ENCODE data around the gene ZFR. TPM values are rescaled to one million over a fixed set of nuclear protein-coding genes. Genes with fewer than 3 reads are reported as not detected.
"Not testable (repeated sequence)": the region's sequence is repeated elsewhere in the genome, so short reads cannot be mapped to it uniquely, and the experiment has no call there.

ZFR gene
- total RNA-seq, 1 experiment from 2014 or later, result 83.5 TPM

DNA sequence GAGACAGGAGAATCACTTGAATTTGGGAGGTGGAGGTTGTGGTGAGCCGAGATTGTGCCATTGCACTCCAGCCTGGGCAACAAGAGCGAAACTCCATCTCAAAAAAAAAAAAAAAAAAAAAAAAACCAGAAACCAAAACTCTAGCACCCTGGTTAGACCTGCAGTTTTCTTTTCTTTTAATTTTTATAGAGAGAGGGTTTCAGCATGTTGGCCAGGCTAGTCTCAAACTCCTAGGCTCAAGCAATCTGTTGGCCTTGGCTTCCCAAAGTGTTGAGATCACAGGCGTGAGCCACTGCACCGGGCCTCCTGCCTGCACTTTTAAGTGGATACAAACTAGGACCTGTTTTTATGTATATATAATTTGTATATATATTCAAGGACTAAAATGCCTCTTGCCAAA lies 118.9 kb downstream of the ZFR start:
- Histone ChIP-seq H3K27ac (no peak overlapping the region), H3K4me3 (no peak overlapping the region), H3K9me3 (replicated peaks) (no peaks in the 10 kb centered on the region), H3K4me1 (replicated peaks) (no peaks in the 10 kb centered on the region), H3K27me3 (replicated peaks) (no peaks in the 10 kb centered on the region), H3K36me3 (no peaks in the 10 kb centered on the region)
- DNase-seq (ENCODE audit: low read depth in 1 of 2, low spot score in 2 of 2), result no peak

DNA sequence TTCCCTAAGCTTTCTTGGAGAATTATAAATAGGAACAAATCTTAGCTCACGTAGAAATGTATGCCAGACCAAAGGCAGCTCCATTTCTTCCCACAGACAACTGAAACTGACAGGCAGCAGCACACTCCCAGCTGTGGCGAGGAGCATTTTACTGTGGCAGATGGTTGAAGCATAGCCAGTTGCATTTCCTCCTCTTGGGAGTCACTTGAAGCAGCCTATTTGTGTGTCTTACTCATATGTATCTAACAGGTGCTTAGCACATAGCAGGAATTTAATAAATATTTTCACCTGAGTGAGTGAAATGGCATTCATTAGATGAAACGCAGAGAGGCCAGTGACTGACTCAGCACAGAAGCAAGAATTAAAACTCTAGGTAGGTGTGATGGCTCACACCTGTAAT lies 119.5 kb downstream of the ZFR start:
- no peaks in the 10 kb centered on the region for H3K9me3 ChIP-seq (replicated peaks)
- no peak overlapping the region for H3K4me3 ChIP-seq
- no peaks in the 10 kb centered on the region for H3K27me3 ChIP-seq (replicated peaks)
- no peaks in the 10 kb centered on the region for H3K36me3 ChIP-seq
- no peak overlapping the region for H3K27ac ChIP-seq
- no peak for DNase-seq (ENCODE audit: low read depth in 1 of 2, low spot score in 2 of 2)
- H3K4me1 ChIP-seq (replicated peaks), result no peaks in the 10 kb centered on the region

DNA sequence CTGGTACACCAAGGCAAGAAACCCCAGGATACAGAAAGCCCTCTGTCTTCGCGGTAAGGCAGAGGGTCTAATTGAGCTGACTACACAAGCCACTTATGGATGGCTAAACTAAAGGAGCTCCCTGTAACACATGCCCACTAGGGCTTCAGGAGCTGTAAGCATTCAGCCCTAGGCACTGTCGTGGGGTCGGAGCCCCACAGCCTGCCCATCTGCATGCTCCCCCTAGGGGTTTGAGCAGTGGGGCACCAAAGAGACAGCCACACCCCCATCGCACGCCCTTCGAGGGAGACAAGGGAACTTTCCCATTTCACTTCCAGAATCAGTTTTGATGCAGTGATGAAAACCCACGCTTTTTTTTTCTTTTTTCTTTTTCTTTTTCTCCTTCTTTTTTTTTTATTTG lies 120.8 kb downstream of the ZFR start:
- H3K27me3 ChIP-seq (replicated peaks), result no peaks in the 10 kb centered on the region
- no peaks in the 10 kb centered on the region for H3K9me3 ChIP-seq (replicated peaks)
- DNase-seq (ENCODE audit: low read depth in 1 of 2, low spot score in 2 of 2), result no peak
- H3K4me3 ChIP-seq, result no peak overlapping the region
- no peak overlapping the region for H3K27ac ChIP-seq
- no peaks in the 10 kb centered on the region for H3K4me1 ChIP-seq (replicated peaks)
- no peaks in the 10 kb centered on the region for H3K36me3 ChIP-seq

DNA sequence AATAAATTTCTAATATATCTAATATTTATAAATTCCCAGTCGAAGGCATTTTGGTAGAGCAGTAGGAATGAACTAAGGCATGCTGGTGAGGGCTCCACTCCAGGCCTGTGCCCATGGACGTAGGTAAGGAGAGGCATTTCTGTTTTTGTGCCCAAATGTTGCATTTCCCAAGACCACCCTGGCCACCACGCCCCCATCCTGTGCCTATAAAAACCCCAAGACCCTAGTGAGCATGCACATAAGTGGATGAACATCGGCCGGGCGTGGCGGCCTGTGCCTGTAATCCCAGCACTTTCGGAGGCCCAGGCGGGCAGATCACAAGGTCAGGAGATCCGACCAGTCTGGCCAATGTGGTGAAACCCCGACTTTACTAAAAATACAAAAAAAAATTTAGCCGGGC lies 121.7 kb downstream of the ZFR start:
- H3K4me1 ChIP-seq (replicated peaks), result no peaks in the 10 kb centered on the region
- DNase-seq (ENCODE audit: low read depth in 1 of 2, low spot score in 2 of 2), result no peak
- no peak overlapping the region for H3K27ac ChIP-seq

DNA sequence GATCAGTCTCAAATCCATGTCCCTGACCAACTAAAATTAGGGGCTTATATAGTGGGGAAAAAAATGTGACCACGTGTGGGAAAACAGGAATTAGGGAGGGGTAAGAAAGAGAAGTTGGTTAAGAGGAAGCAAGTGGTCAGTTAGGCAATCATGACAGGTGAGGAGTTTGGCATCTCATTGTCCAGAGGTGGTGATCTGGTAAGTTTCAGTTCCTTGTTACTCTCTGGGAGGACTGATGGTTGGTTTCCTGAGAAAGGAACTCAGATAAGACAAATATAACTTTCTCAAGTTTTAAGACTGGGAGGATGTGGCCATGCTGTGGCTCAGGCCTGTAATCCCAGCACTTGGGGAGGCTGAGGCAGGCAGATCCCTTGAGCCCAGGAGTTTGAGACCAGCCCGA lies 122.8 kb downstream of the ZFR start:
- not testable (repeated sequence) for H3K9me3 ChIP-seq (replicated peaks); H3K4me1 ChIP-seq (replicated peaks); H3K27ac ChIP-seq; H3K27me3 ChIP-seq (replicated peaks); H3K36me3 ChIP-seq; H3K4me3 ChIP-seq; DNase-seq (ENCODE audit: low read depth in 1 of 2, low spot score in 2 of 2)

More for the DNA sequence above, 121.7 kb downstream of the ZFR start:
- H3K27me3 ChIP-seq (replicated peaks), result no peaks in the 10 kb centered on the region
- no peaks in the 10 kb centered on the region for H3K9me3 ChIP-seq (replicated peaks)
- H3K4me3 ChIP-seq, result no peak overlapping the region
- H3K36me3 ChIP-seq, result no peaks in the 10 kb centered on the region

DNA sequence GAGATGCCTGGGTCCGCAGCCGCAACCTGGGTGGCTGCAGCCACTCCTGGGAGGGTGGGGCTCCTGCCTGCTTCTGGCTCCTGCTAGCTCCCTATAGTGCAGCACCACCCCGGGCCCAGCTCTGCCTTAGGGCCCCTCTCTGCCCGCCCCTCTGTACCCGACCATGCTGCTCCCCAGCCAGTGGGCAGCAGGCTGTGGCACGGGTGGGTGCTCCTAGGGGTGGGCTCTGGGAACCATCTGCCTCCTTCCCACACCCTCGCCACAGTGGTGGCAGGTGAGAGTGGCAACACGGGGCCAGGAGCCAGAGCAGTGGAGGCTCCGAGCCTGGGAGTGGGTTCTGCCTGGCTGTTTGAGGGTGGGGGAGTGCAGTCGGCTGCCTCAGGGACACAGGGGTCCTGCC lies 124.0 kb downstream of the ZFR start:
- no peaks in the 10 kb centered on the region for H3K36me3 ChIP-seq
- DNase-seq (ENCODE audit: low read depth in 1 of 2, low spot score in 2 of 2), result no peak
- no peaks in the 10 kb centered on the region for H3K4me1 ChIP-seq (replicated peaks)
- H3K27ac ChIP-seq, result no peak overlapping the region
- no peaks in the 10 kb centered on the region for H3K9me3 ChIP-seq (replicated peaks)
- no peak overlapping the region for H3K4me3 ChIP-seq
- H3K27me3 ChIP-seq (replicated peaks), result no peaks in the 10 kb centered on the region

DNA sequence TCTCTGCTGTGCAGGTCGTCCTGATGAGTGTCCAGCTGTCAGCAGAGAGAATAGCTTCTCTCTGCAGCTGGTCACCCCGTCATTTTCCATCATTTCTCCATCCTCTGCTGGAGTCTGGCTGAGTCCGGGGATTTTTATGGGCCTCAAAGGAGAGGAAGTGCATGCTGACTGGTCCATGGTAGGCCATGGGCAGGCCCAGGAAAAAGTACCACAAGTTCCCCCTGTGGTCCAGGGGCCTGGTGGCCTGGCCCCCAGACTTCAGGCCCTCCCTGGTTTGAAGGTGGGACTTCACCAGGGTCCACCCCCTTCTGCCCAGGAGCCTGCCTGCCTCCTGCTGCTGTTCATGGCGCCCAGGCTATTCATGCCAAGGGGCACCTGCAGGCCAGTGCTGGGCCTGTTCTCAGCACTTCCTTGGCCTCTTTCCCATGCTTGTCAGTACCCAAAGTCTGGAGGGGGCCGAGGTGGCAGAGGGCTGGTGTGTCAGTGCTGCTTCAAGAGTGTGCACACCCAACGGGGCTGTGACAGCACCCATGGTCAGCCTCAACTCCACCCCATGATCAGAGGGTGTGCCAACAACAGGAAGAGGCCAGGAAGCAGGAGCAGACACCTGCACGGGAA lies 124.5 kb downstream of the ZFR start:
- Histone ChIP-seq H3K4me1 (replicated peaks) (no peaks in the 10 kb centered on the region), H3K9me3 (replicated peaks) (no peaks in the 10 kb centered on the region), H3K4me3 (no peak overlapping the region), H3K36me3 (no peaks in the 10 kb centered on the region), H3K27ac (no peak overlapping the region), H3K27me3 (replicated peaks) (no peaks in the 10 kb centered on the region)
- DNase-seq (ENCODE audit: low read depth in 1 of 2, low spot score in 2 of 2), result no peak

DNA sequence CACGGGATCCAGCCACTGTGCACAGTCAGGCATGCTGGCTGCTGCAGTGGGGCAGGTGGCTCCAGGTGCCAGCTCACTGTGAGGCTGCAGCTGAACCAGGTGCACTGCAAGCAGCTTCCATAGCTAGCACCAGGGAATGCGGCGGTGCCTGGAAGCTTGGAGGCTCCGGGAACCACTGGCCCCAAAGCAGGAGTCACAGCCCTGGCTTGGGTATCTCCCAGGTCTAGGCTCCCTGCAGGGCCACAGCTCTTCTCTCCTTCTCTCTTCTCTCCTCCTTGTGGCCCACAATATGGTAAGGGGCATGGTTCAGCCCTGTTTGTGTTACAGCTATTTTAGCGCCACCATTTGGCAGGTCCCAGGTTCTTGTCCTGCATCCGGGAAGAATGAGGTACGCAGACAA lies 125.1 kb downstream of the ZFR start:
- no peak overlapping the region for H3K27ac ChIP-seq
- H3K9me3 ChIP-seq (replicated peaks), result no peaks in the 10 kb centered on the region
- no peaks in the 10 kb centered on the region for H3K4me1 ChIP-seq (replicated peaks)
- H3K27me3 ChIP-seq (replicated peaks), result no peaks in the 10 kb centered on the region
- no peak overlapping the region for H3K4me3 ChIP-seq
- DNase-seq (ENCODE audit: low read depth in 1 of 2, low spot score in 2 of 2), result no peak
- no peaks in the 10 kb centered on the region for H3K36me3 ChIP-seq

DNA sequence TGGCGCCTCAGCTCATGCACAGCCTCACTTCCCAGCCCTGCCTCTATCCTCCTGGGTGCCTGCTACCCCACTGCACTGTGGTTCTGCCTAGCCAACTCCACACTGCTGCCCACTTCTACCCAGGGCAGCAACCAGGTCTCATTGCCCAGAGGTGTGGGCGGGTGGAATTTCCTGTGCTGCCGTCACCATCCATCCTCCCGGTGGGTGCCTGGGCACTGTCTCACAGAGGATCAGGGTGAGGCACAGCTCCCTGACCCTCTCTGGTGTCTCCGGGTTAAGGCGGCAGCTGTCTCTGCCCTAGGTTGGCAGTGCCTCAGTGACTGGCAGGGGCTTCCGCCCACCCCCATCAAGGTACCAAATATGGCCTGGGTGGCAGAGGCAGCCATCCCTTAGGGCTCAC lies 127.5 kb downstream of the ZFR start:
- no peak overlapping the region for H3K27ac ChIP-seq
- H3K4me3 ChIP-seq, result no peak overlapping the region
- peaks cover 6% of the 10 kb centered on the region for H3K36me3 ChIP-seq
- H3K9me3 ChIP-seq (replicated peaks), result no peaks in the 10 kb centered on the region
- DNase-seq (ENCODE audit: low read depth in 1 of 2, low spot score in 2 of 2), result no peak
- H3K4me1 ChIP-seq (replicated peaks), result no peaks in the 10 kb centered on the region
- H3K27me3 ChIP-seq (replicated peaks), result no peaks in the 10 kb centered on the region

DNA sequence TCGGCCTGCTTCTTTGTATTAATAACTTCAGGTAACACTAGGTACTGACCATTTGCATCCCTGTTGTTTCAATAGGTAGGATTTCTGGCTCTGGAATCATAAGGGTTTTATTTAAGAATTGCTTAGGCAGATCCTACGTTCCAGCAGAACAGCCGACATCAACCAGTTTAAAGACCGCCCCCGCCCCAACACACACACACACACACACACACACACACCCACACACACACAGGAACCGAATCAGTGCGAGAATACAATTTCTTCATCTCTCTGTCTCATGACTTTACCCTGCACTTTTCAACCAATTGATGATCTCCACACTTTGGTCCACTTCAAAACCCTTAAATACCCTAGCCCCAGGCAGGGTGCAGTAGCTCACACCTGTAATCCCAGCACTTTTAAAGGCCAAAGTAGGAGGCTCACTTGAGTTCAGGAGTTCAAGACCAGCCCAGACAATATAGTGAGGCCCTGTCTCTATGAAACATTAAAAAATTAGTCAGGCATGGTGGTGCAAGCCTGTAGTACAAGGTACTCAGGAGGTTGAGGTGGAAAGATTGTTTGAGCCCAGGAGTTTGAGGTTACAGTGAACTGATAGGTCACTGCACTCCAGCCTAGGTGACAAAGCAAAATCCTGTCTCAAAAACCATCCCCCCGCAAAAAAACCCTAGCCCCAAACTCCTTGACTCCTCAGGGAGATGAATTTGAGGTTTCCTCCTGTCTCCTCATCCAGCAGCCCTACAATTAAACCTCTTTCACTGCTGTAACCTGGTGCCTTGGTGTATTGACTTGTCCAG lies 129.1 kb downstream of the ZFR start:
- DNase-seq (ENCODE audit: low read depth in 1 of 2, low spot score in 2 of 2), result no peak
- H3K4me1 ChIP-seq (replicated peaks), result no peaks in the 10 kb centered on the region
- H3K27ac ChIP-seq, result no peak overlapping the region

DNA sequence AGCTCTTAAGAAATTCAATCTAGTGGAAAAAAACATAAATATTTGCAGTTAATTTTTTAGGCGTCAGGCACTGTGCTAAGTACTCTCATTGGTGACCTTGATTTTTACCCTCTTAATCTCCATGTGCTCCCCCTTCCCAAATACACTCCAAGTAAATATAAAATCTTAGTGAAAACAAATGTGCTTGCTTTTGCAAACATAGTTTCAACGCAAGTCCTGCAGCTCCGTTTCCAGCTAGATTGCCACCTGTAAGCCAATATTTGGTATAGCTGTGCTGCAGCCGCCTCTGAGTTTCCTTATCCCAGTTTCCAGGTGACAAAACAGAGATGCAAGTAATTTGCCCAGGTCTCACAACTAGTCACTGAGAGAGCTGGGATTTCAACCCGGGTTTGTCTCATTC lies 129.9 kb downstream of the ZFR start:
- H3K9me3 ChIP-seq (replicated peaks), result no peaks in the 10 kb centered on the region
- peaks cover 6% of the 10 kb centered on the region for H3K36me3 ChIP-seq
- H3K4me3 ChIP-seq, result no peak overlapping the region
- no peaks in the 10 kb centered on the region for H3K27me3 ChIP-seq (replicated peaks)
- no peak overlapping the region for H3K27ac ChIP-seq
- DNase-seq (ENCODE audit: low read depth in 1 of 2, low spot score in 2 of 2), result no peak
- H3K4me1 ChIP-seq (replicated peaks), result no peaks in the 10 kb centered on the region

More for the DNA sequence above, 129.1 kb downstream of the ZFR start:
- Histone ChIP-seq H3K4me3 (no peak overlapping the region), H3K9me3 (replicated peaks) (no peaks in the 10 kb centered on the region), H3K27me3 (replicated peaks) (no peaks in the 10 kb centered on the region), H3K36me3 (peaks cover 6% of the 10 kb centered on the region)

DNA sequence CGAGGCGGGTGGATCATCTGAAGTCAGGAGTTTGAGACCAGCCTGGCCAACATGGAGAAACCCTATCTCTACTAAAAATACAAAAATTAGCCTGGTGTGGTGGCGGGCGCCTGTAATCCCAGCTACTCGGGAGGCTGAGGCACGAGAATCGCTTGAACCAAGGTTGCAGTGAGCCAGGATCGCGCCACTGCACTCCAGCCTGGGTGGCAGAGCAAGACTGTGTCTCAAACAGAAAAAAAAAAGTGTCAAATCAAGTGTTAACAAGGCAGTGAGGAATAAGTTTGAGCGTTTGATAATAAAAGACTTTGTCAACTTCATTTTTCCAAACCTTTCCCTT lies 130.4 kb downstream of the ZFR start:
- DNase-seq (ENCODE audit: low read depth in 1 of 2, low spot score in 2 of 2); H3K4me1 ChIP-seq (replicated peaks); H3K9me3 ChIP-seq (replicated peaks); H3K4me3 ChIP-seq; H3K27ac ChIP-seq; H3K36me3 ChIP-seq; H3K27me3 ChIP-seq (replicated peaks): not testable (repeated sequence)

DNA sequence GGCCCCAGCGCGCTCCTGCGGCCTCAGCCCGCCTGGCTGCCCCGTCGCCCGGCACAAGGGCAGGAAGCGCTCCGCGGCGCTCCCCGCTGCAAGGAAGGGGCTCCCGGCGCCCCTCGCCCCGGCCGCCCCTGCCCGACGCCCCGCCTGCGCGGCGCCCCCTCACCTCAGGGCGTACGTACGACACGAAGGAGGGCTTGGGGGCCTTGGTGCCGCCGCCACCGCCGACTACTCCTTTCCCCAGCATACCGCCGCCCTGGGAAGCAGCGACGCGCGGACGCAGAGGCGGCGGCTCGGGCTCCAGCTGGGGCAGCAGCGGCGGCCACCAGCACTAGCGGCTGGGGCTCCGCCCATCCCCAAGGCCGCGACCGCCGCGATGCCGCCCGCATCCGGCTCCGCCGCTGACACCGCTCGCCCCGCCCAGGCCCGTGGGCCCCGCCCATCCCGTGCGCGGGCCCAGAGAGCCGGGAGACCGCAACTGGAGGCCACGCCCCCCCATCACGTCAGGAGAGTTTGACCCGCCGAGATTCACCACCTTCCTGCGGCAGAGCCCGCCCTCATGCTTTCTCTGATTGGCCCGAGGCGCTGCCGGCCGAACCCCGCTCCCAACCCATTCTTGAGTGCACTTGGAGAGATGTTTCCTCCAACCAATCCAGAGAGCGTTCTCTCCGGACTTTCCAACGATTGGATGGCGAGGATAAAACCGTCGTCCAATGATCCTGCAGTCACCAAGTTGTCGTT lies 131.8 kb downstream of the ZFR start, which contains the start of gene MTMR12:
MTMR12 (minus strand) TSS at position 345 of the 738 bp plus-strand sequence; CDS start at position 244, 101 bp downstream.
- peak within 1 kb of the TSS; percentile 96 for H3K4me3 ChIP-seq
- H3K36me3 ChIP-seq, result peaks cover 6% of the 10 kb centered on the region
- no peaks in the 10 kb centered on the region for H3K4me1 ChIP-seq (replicated peaks)
- peak within 1 kb of the TSS; percentile 63 for H3K27ac ChIP-seq
- H3K27me3 ChIP-seq (replicated peaks), result no peaks in the 10 kb centered on the region
- peak; percentile 94 to 96 for DNase-seq (ENCODE audit: low read depth in 1 of 2, low spot score in 2 of 2)
- no peaks in the 10 kb centered on the region for H3K9me3 ChIP-seq (replicated peaks)

DNA sequence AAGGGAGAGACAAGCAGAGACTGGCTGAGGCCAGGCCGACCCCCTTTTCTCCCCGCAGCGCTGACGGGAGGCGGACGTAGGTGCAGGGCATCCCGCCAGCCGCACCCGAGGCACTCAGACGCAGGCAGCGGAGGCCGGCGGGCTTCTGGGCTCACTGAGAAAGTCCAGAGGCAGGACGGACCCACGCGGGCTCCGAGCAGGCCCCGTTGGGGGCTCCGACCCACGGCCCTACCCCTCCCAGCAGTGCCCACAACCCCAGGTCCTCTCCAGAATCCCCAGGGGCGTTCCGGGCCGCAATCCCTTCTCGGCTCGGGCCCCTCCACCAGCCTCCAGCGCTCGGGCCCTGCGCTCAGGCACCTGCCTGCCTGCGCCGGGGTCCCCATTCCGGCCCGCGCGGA lies 132.3 kb downstream of the ZFR start:
- H3K36me3 ChIP-seq, result peaks cover 6% of the 10 kb centered on the region
- no peaks in the 10 kb centered on the region for H3K9me3 ChIP-seq (replicated peaks)
- H3K27me3 ChIP-seq (replicated peaks), result no peaks in the 10 kb centered on the region
- H3K4me3 ChIP-seq, result peak overlapping the region; percentile 96
- peak; percentile 40 to 46 for DNase-seq (ENCODE audit: low read depth in 1 of 2, low spot score in 2 of 2)
- H3K4me1 ChIP-seq (replicated peaks), result no peaks in the 10 kb centered on the region
- peak overlapping the region; percentile 63 for H3K27ac ChIP-seq

Measured in SJSA1 (cell line).